Pancreas (tissue), 10 donors: Measurements from ENCODE around the gene GNPTAB. TPM values are rescaled to one million over a fixed set of nuclear protein-coding genes. Genes with fewer than 3 reads are reported as not detected.

ENCODE experiments used
- ATAC-seq, 4 donors: fragments of 200-7000 bp; cut with Tn5 transposase; one replicate each; pipeline versions ENCODE4 v1.8.0 to v1.9.1; 2020; ENCODE audit warnings: mild to moderate bottlenecking in 4 of 4, moderate library complexity in 4 of 4
- DNase-seq, 6 donors: peaks; one replicate each; pipeline ENCODE4 v3.0.0-alpha.2; 2020
- FAIRE-seq: peaks from 2 replicates; lab custom pipeline; 2012; peaks lifted over from hg19 to GRCh38; lab: Jason Lieb, UNC
- H3K27ac ChIP-seq, 4 donors: fragments of 200-600 bp; sonication (generic); 1 replicate in 3 of 4; 2 replicates in 1 of 4; pipeline versions ENCODE4 v1.5.0 to v1.8.0; 2020
- H3K27me3 ChIP-seq, 4 donors: fragments of 200-600 bp; one replicate each; pipeline ENCODE4 v1.8.0; 2021
- H3K36me3 ChIP-seq, 3 donors: fragments of 200-600 bp; sonication (generic) in 1 of 3; one replicate each; pipeline versions ENCODE4 v1.5.0 to v1.8.0; 2020 to 2021
- H3K4me1 ChIP-seq, 3 donors: fragments of 200-600 bp; one replicate each; pipeline ENCODE4 v1.8.0; 2021
- H3K4me3 ChIP-seq, 4 donors: fragments of 200-600 bp; sonication (generic) in 2 of 4; one replicate each; pipeline versions ENCODE4 v1.5.0 to v1.8.0; 2020 to 2021
- H3K9me3 ChIP-seq, 4 donors: fragments of 200-600 bp; one replicate each; pipeline ENCODE4 v1.8.0; 2021
- WGBS, 2 donors: extraction: QIAGEN DNeasy Blood & Tissue Kit; methylation state at CpG; one replicate each; pipeline ENCODE4 v1.1.7; 2013; 5-methylcytosine and 5-hydroxymethylcytosine counted together
- intact Hi-C, 3 donors: fragments of 100-400 bp; cut with DNase I; formaldehyde crosslinking; loops; one replicate each; pipeline versions ENCODE4 v1.11.1 to v1.14.2; 2022
- polyA plus RNA-seq, 2 donors: library from polyadenylated mRNA; stranded (reverse); fragments of 200-250 nt; gene quantifications; one replicate each; pipeline ENCODE4 v1.2.3, GENCODE V29; 2013
- total RNA-seq, 6 donors: library from RNA; stranded (reverse); fragmentation: NEBNext Ultra II Directional in 4 of 6; extraction: Animal tissue kit (Norgen Biotek cat#: 25700) in 4 of 6; gene quantifications; one replicate each; pipeline versions ENCODE4 v1.2.1 to v1.2.4, GENCODE V29; 2021 to 2023
- TF ChIP-seq, protein P1 (sequence below), 4 donors: fragments of 200-600 bp; sonication (generic) in 3 of 4; IDR thresholded peaks; one replicate each; pipeline versions ENCODE4 v1.5.0 to v1.8.0; 2021; ENCODE audit warnings: antibody characterized with exemption in 4 of 4
- donor health status: healthy with polysubstance abuse.
- donor health status: DM: no; HTN: no; CAD: no; lungs with moderate emphysema.
- donor health status: DM: no; HTN: no; CAD: no.
- donor health status: control.
- donor health status: control.
- donor health status: Bipolar disorder and iron deficiency.
- donor health status: DM: yes; HTN: yes; CAD: no.
- donor health status: DM: no; HTN: no; CAD: no.
- donor health status: DM: no; HTN: no; CAD: no.
- donor health status: DM: yes; HTN: yes; CAD: no.

GNPTAB gene
- total and polyA plus RNA-seq, 8 donors, result 5.4 to 27.7 (median 12.2) TPM

- peak in 3 of 4 donors; percentile 15 to 59 (median 43) for ATAC-seq
- no peak for DNase-seq
- intact Hi-C loops, result no loop called here
- Histone ChIP-seq H3K27me3 (no peaks in the 10 kb centered on the region), H3K27ac (no peak overlapping the region), H3K4me3 (no peak overlapping the region), H3K36me3 (peaks cover 0 to 21% (median 0%) of the 10 kb centered on the region in 3 donors), H3K9me3 (no peaks in the 10 kb centered on the region), H3K4me1 (peaks cover 5 to 9% (median 7%) of the 10 kb centered on the region in 3 donors)
- no peak for FAIRE-seq
- TF ChIP-seq, protein P1, sequence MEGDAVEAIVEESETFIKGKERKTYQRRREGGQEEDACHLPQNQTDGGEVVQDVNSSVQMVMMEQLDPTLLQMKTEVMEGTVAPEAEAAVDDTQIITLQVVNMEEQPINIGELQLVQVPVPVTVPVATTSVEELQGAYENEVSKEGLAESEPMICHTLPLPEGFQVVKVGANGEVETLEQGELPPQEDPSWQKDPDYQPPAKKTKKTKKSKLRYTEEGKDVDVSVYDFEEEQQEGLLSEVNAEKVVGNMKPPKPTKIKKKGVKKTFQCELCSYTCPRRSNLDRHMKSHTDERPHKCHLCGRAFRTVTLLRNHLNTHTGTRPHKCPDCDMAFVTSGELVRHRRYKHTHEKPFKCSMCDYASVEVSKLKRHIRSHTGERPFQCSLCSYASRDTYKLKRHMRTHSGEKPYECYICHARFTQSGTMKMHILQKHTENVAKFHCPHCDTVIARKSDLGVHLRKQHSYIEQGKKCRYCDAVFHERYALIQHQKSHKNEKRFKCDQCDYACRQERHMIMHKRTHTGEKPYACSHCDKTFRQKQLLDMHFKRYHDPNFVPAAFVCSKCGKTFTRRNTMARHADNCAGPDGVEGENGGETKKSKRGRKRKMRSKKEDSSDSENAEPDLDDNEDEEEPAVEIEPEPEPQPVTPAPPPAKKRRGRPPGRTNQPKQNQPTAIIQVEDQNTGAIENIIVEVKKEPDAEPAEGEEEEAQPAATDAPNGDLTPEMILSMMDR (IDR thresholded peaks at IDR 0.05), result no peak
Observed at GRCh38 chr12:101727098-101727497, 103.7 kb downstream of the GNPTAB start.

DNA sequence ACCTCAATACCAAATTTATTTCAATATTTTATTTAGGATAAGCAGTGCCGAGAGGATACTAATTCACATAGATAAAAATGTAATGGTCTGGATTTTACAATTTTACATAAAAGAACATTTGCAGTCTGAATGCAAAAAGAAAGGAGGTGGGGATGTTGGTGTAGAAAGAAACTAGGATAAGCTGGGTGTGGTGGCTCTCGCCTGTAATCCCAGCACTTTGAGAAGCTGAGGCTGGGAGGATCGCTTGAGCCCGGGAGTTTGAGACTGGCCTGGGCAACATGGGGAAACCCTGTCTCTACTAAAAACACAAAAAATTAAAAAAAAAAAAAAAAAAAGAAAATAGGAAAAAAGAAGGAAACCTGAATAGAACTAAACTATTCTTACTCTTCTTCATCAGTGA, 108.4 kb downstream of the GNPTAB start:
- Histone ChIP-seq H3K4me3 (no peak overlapping the region), H3K27me3 (no peaks in the 10 kb centered on the region), H3K27ac (no peak overlapping the region), H3K4me1 (peaks cover 5 to 17% (median 9%) of the 10 kb centered on the region in 3 donors), H3K9me3 (no peaks in the 10 kb centered on the region), H3K36me3 (peaks cover 0 to 21% (median 0%) of the 10 kb centered on the region in 3 donors)
- FAIRE-seq (no peak), ATAC-seq (no peak), DNase-seq (no peak)
- 96 to 99% methylated on average over 4 of the region's 4 CpGs for WGBS, 2 donors
- intact Hi-C loops, result no loop called here
- TF ChIP-seq, protein P1 (IDR thresholded peaks at IDR 0.05), result no peak

DNA sequence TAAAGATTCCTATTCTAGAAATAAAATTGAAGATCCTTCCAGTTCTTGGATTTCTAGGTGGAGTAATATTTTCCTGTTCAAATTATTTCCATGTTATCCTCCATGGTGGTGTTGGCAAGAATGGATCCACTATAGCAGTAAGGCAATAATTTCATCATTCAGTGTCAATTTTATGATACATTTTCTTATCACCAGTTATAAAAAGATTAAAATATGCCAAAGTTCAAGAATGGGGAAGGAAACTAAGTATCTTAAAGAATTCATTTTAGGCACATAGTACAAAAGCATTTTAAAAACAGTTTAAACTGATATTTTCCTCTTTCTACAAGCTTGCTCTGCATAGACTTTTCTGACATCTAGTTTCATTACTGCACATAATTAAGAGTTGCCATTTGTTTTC, 110.6 kb downstream of the GNPTAB start:
- peaks cover 0 to 3% (median 0%) of the 10 kb centered on the region in 4 donors for H3K27me3 ChIP-seq
- no peak for FAIRE-seq
- peaks cover 0 to 21% (median 0%) of the 10 kb centered on the region in 3 donors for H3K36me3 ChIP-seq
- H3K4me1 ChIP-seq, result peaks cover 0 to 10% (median 0%) of the 10 kb centered on the region in 3 donors
- TF ChIP-seq, protein P1 (IDR thresholded peaks at IDR 0.05), result no peak
- no peak overlapping the region for H3K4me3 ChIP-seq
- DNase-seq, result no peak
- ATAC-seq, result no peak
- no peaks in the 10 kb centered on the region for H3K9me3 ChIP-seq
- no peak overlapping the region for H3K27ac ChIP-seq
- intact Hi-C loops, result no loop called here

- TF ChIP-seq, protein P1 (IDR thresholded peaks at IDR 0.05), result no peak
- DNase-seq (no peak), FAIRE-seq (no peak), ATAC-seq (no peak)
- H3K9me3 ChIP-seq, result no peaks in the 10 kb centered on the region
- no peak overlapping the region for H3K27ac ChIP-seq
- peaks cover 0 to 19% (median 0%) of the 10 kb centered on the region in 3 donors for H3K36me3 ChIP-seq
- intact Hi-C loops, result no loop called here
- peaks cover 0 to 10% (median 0%) of the 10 kb centered on the region in 3 donors for H3K4me1 ChIP-seq
- H3K27me3 ChIP-seq, result peaks cover 0 to 3% (median 0%) of the 10 kb centered on the region in 4 donors
- no peak overlapping the region for H3K4me3 ChIP-seq
Observed at GRCh38 chr12:101719566-101719965, 111.2 kb downstream of the GNPTAB start.

GRCh38 chr12:101714877-101715444, 115.8 kb downstream of the GNPTAB start:
- ATAC-seq (no peak), DNase-seq (no peak), FAIRE-seq (no peak)
- Histone ChIP-seq H3K4me3 (no peak overlapping the region), H3K27ac (no peak overlapping the region), H3K36me3 (no peaks in the 10 kb centered on the region), H3K9me3 (no peaks in the 10 kb centered on the region), H3K4me1 (peaks cover 0 to 12% (median 4%) of the 10 kb centered on the region in 3 donors), H3K27me3 (peaks cover 0 to 3% (median 0%) of the 10 kb centered on the region in 4 donors)
- intact Hi-C loops, result no loop called here
- TF ChIP-seq, protein P1 (IDR thresholded peaks at IDR 0.05), result no peak
- 87 to 89% methylated on average over 3 of the region's 3 CpGs for WGBS, 2 donors
